Measurements from ENCODE around the gene MATN3. TPM values are rescaled to one million over a fixed set of nuclear protein-coding genes. Genes with fewer than 3 reads are reported as not detected.

Gene MATN3
- total RNA-seq, 6 experiments from 2014 or later, result not detected

- TF ChIP-seq CTCF (IDR thresholded peaks at IDR 0.05) (no peak), POLR2A (IDR thresholded peaks at IDR 0.05) (no peak)
- Histone ChIP-seq H3K27me3 (no peaks in the 10 kb centered on the region), H3K36me3 (peaks cover 0 to 51% (median 25%) of the 10 kb centered on the region in 4 donors), H3K4me3 (no peak overlapping the region), H3K4me1 (peaks cover 0 to 10% (median 0%) of the 10 kb centered on the region in 4 donors), H3K27ac (no peak overlapping the region), H3K9me3 (no peaks in the 10 kb centered on the region)
- 74% methylated on average over 8 of the region's 8 CpGs for WGBS (ENCODE audit: insufficient coverage, low coverage, low lambda C conversion rate, missing lambda C conversion rate)
- ATAC-seq (peak in 1 of 4 donors; percentile 87), DNase-seq (no peak)
- intact Hi-C loops (cut with DNase I), result no loop called here
These were observed 28.2 kb upstream of the MATN3 start for GRCh38 chr2:20040489-20041172.

GRCh38 chr2:20037660-20038059 is 25.2 kb upstream of the MATN3 start:
- WGBS (ENCODE audit: insufficient coverage, low coverage, low lambda C conversion rate, missing lambda C conversion rate), result 90% methylated on average over 2 of the region's 2 CpGs
- no peak for TF ChIP-seq CTCF (IDR thresholded peaks at IDR 0.05)
- TF ChIP-seq POLR2A (IDR thresholded peaks at IDR 0.05), result no peak
- intact Hi-C loops (cut with DNase I), result no loop called here

GRCh38 chr2:20035955-20036666 is 23.6 kb upstream of the MATN3 start:
- Histone ChIP-seq H3K27me3 (no peaks in the 10 kb centered on the region), H3K4me3 (no peak overlapping the region), H3K9me3 (no peaks in the 10 kb centered on the region), H3K36me3 (peaks cover 0 to 96% (median 47%) of the 10 kb centered on the region in 4 donors), H3K4me1 (no peaks in the 10 kb centered on the region), H3K27ac (no peak overlapping the region)
- TF ChIP-seq POLR2A (IDR thresholded peaks at IDR 0.05) (no peak), CTCF (IDR thresholded peaks at IDR 0.05) (no peak)
- intact Hi-C loops (cut with DNase I), result no loop called here
- ATAC-seq, result peak in 1 of 4 donors; percentile 54
- 85% methylated on average over 1 of the region's 4 CpGs for WGBS (ENCODE audit: insufficient coverage, low coverage, low lambda C conversion rate, missing lambda C conversion rate)
- no peak for DNase-seq

More at GRCh38 chr2:20037660-20038059, 25.2 kb upstream of the MATN3 start:
- DNase-seq (no peak), ATAC-seq (no peak)
- Histone ChIP-seq H3K4me1 (no peaks in the 10 kb centered on the region), H3K36me3 (peaks cover 0 to 81% (median 43%) of the 10 kb centered on the region in 4 donors), H3K4me3 (no peak overlapping the region), H3K9me3 (no peaks in the 10 kb centered on the region), H3K27me3 (no peaks in the 10 kb centered on the region), H3K27ac (no peak overlapping the region)

- H3K4me3 ChIP-seq, result no peak overlapping the region
- ATAC-seq (no peak), DNase-seq (no peak)
- no peak for TF ChIP-seq POLR2A (IDR thresholded peaks at IDR 0.05)
- no peak for TF ChIP-seq CTCF (IDR thresholded peaks at IDR 0.05)
- 69% methylated on average over 2 of the region's 2 CpGs for WGBS (ENCODE audit: insufficient coverage, low coverage, low lambda C conversion rate, missing lambda C conversion rate)
- peaks cover 0 to 95% (median 42%) of the 10 kb centered on the region in 4 donors for H3K36me3 ChIP-seq
- H3K9me3 ChIP-seq, result no peaks in the 10 kb centered on the region
- no peak overlapping the region for H3K27ac ChIP-seq
- intact Hi-C loops (cut with DNase I), result no loop called here
- no peaks in the 10 kb centered on the region for H3K27me3 ChIP-seq
- no peaks in the 10 kb centered on the region for H3K4me1 ChIP-seq
These were observed 22.4 kb upstream of the MATN3 start for GRCh38 chr2:20034821-20035220.
